Stomach (tissue), 19 donors: ENCODE measurements around the gene AFAP1. TPM values are rescaled to one million over a fixed set of nuclear protein-coding genes. Genes with fewer than 3 reads are reported as not detected.
A peak's percentile ranks its signal among the peaks of the same experiment; 100 is the strongest.

Source experiments
- DNase-seq, 2 donors: peaks; one replicate each; pipeline versions ENCODE4 v3.0.0 to v3.0.0-alpha.2; 2013 to 2019
- H3K27ac ChIP-seq, 5 donors: fragments of 200-600 bp in 4 of 5; sonication (generic) in 4 of 5; one replicate each; pipeline ENCODE4 v1.5.1; 2013 to 2019; ENCODE audit warnings: mild to moderate bottlenecking in 1 of 5, moderate library complexity in 1 of 5
- H3K27me3 ChIP-seq, 3 donors: fragments of 200-600 bp; sonication (generic); one replicate each; pipeline ENCODE4 v1.5.1; 2017 to 2019; ENCODE audit warnings: mixed run types in 1 of 3
- H3K36me3 ChIP-seq, 4 donors: fragments of 200-600 bp; sonication (generic); 1 replicate in 3 of 4; 2 replicates in 1 of 4; pipeline ENCODE4 v1.5.1; 2016 to 2019
- H3K4me1 ChIP-seq, 4 donors: fragments of 200-600 bp; sonication (generic); one replicate each; pipeline ENCODE4 v1.5.1; 2016 to 2019
- H3K4me3 ChIP-seq, 4 donors: fragments of 200-600 bp; sonication (generic) in 3 of 4; one replicate each; pipeline ENCODE4 v1.5.1; 2016 to 2019; ENCODE audit warnings: mild to moderate bottlenecking in 1 of 4
- H3K9me3 ChIP-seq, 4 donors: fragments of 200-600 bp; sonication (generic); one replicate each; pipeline ENCODE4 v1.5.1; 2016 to 2019
- CTCF ChIP-seq, 7 experiments: fragments of 450-650 bp in 4 of 7; fragments of 200-600 bp in 3 of 7; sonication (generic) in 3 of 7; IDR thresholded peaks; one replicate each; pipeline ENCODE4 v1.5.1; 2016 to 2019; ENCODE audit warnings: antibody characterized with exemption in 7 of 7, control low read depth in 2 of 7, mild to moderate bottlenecking in 1 of 7
- EP300 ChIP-seq: sonication (generic); formaldehyde crosslinking; IDR thresholded peaks from one replicate; pipeline ENCODE4 v1.6.1; 2017; ENCODE audit warnings: antibody characterized with exemption
- POLR2A ChIP-seq, 4 donors: fragments of 450-650 bp; IDR thresholded peaks; one replicate each; pipeline ENCODE4 v1.6.1; 2016; ENCODE audit warnings: antibody characterized with exemption in 4 of 4, control low read depth in 2 of 4, mild to moderate bottlenecking in 1 of 4, moderate library complexity in 1 of 4
- POLR2AphosphoS5 ChIP-seq, 3 donors: sonication (generic); formaldehyde crosslinking; IDR thresholded peaks; one replicate each; pipeline ENCODE4 v1.6.1; 2016; ENCODE audit warnings: antibody characterized with exemption in 3 of 3
- WGBS, 5 donors: extraction: QIAGEN DNeasy Blood & Tissue Kit in 3 of 5; methylation state at CpG; one replicate each; pipeline versions ENCODE4 v1.1.5 to v1.1.7; 2013 to 2018; 5-methylcytosine and 5-hydroxymethylcytosine counted together
- intact Hi-C: fragments of 100-400 bp; cut with DNase I; formaldehyde crosslinking; loops from one replicate; pipeline ENCODE4 v1.15.1; 2023; ENCODE audit warnings: low total_unique reads
- long read RNA-seq, 10 donors: transcript quantifications; one replicate each; lab custom pipeline, GENCODE V29; 2026
- polyA plus RNA-seq, 3 donors: library from polyadenylated mRNA; stranded (reverse); fragments of 200-250 nt; gene quantifications; one replicate each; pipeline ENCODE4 v1.2.3, GENCODE V29; 2013
- total RNA-seq, 5 donors: library from RNA; depleted of rRNA; stranded (reverse); fragments of >200 nt; gene quantifications; one replicate each; pipeline versions ENCODE4 v1.1.0 to v1.2.3, GENCODE V29; 2014 to 2016
- donor health status: healthy with polysubstance abuse.
- donor health status: Bipolar disorder and iron deficiency.
- donor health status: healthy.

The AFAP1 gene, protein sequence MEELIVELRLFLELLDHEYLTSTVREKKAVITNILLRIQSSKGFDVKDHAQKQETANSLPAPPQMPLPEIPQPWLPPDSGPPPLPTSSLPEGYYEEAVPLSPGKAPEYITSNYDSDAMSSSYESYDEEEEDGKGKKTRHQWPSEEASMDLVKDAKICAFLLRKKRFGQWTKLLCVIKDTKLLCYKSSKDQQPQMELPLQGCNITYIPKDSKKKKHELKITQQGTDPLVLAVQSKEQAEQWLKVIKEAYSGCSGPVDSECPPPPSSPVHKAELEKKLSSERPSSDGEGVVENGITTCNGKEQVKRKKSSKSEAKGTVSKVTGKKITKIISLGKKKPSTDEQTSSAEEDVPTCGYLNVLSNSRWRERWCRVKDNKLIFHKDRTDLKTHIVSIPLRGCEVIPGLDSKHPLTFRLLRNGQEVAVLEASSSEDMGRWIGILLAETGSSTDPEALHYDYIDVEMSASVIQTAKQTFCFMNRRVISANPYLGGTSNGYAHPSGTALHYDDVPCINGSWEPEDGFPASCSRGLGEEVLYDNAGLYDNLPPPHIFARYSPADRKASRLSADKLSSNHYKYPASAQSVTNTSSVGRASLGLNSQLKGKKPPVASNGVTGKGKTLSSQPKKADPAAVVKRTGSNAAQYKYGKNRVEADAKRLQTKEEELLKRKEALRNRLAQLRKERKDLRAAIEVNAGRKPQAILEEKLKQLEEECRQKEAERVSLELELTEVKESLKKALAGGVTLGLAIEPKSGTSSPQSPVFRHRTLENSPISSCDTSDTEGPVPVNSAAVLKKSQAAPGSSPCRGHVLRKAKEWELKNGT
- 10 to 100 TPM in 4 of 5 donors, 1 to 10 TPM in 1; 7.6 to 88.9 (median 22.2) TPM for total RNA-seq
- polyA plus RNA-seq: 1 to 10 TPM; 4.1 to 5.4 (median 5.3) TPM
- long read RNA-seq, donor 1: 0 reads
- long read RNA-seq, donor 2, full-length matches to known transcripts: 3 of 3 reads
- long read RNA-seq, donor 2, partial matches to known transcripts: 0 of 3 reads
- long read RNA-seq, donor 2, other reads (novel, unspliced or antisense): 0 of 3 reads
- long read RNA-seq, donor 3, full-length matches to known transcripts: 1 of 1 reads
- long read RNA-seq, donor 3, partial matches to known transcripts: 0 of 1 reads
- long read RNA-seq, donor 3, other reads (novel, unspliced or antisense): 0 of 1 reads
- long read RNA-seq, donor 4: 0 reads
- long read RNA-seq, donor 5, full-length matches to known transcripts: 4 of 4 reads
- long read RNA-seq, donor 5, partial matches to known transcripts: 0 of 4 reads
- long read RNA-seq, donor 5, other reads (novel, unspliced or antisense): 0 of 4 reads
- long read RNA-seq, donor 6: 0 reads
- long read RNA-seq, donor 7, full-length matches to known transcripts: 1 of 1 reads
- long read RNA-seq, donor 7, partial matches to known transcripts: 0 of 1 reads
- long read RNA-seq, donor 7, other reads (novel, unspliced or antisense): 0 of 1 reads
- long read RNA-seq, donor 8, full-length matches to known transcripts: 1 of 1 reads
- long read RNA-seq, donor 8, partial matches to known transcripts: 0 of 1 reads
- long read RNA-seq, donor 8, other reads (novel, unspliced or antisense): 0 of 1 reads
- long read RNA-seq, donor 9: 0 reads
- long read RNA-seq, donor 10, full-length matches to known transcripts: 1 of 1 reads
- long read RNA-seq, donor 10, partial matches to known transcripts: 0 of 1 reads
- long read RNA-seq, donor 10, other reads (novel, unspliced or antisense): 0 of 1 reads

- intact Hi-C loops: no loop called here
- TF ChIP-seq POLR2AphosphoS5 (IDR thresholded peaks at IDR 0.05) (peak; percentile 47 to 84 (median 79)), EP300 (no peak), CTCF (IDR thresholded peaks at IDR 0.05) (no peak)
- DNase-seq: peak; percentile 89 to 97
- Histone ChIP-seq H3K4me1 (peaks cover 12 to 37% (median 24%) of the 10 kb centered on the region in 4 donors), H3K9me3 (no peaks in the 10 kb centered on the region), H3K36me3 (no peaks in the 10 kb centered on the region), H3K4me3 (peak within 1 kb of the TSS; percentile 56 to 94 (median 82)), H3K27ac (peak within 1 kb of the TSS; percentile 88 to 96 (median 93)), H3K27me3 (peaks cover 0 to 8% (median 6%) of the 10 kb centered on the region in 3 donors)
- WGBS, 5 donors: 0 to 1% (median 1%) methylated on average over 4 to 96 of the region's 96 CpGs
Observed at GRCh38 chr4:7939377-7940108, at the start of gene AFAP1. Gene AFAP1, minus strand, starts transcription at chr4:7939861. Its CDS starts 67,783 bp downstream, at chr4:7872078.

GRCh38 chr4:7988437-7988836, 48.8 kb upstream of the AFAP1 start:
- Histone ChIP-seq H3K9me3 (peaks cover 0 to 4% (median 0%) of the 10 kb centered on the region in 4 donors), H3K4me3 (no peak overlapping the region), H3K27me3 (no peaks in the 10 kb centered on the region), H3K27ac (no peak overlapping the region), H3K36me3 (no peaks in the 10 kb centered on the region), H3K4me1 (peaks cover 0 to 16% (median 9%) of the 10 kb centered on the region in 4 donors)
- intact Hi-C loops: loop anchor here (5.0 kb wide), 1 partner anchor 186 kb away; no protein-coding TSS in a partner anchor
- WGBS, 5 donors: 51 to 82% (median 59%) methylated on average over 1 of the region's 1 CpG
- no peak for DNase-seq
- no peak for TF ChIP-seq POLR2AphosphoS5 (IDR thresholded peaks at IDR 0.05)
- TF ChIP-seq EP300: no peak
- no peak for TF ChIP-seq CTCF (IDR thresholded peaks at IDR 0.05)
- no peak for TF ChIP-seq POLR2A (IDR thresholded peaks at IDR 0.05)

DNA sequence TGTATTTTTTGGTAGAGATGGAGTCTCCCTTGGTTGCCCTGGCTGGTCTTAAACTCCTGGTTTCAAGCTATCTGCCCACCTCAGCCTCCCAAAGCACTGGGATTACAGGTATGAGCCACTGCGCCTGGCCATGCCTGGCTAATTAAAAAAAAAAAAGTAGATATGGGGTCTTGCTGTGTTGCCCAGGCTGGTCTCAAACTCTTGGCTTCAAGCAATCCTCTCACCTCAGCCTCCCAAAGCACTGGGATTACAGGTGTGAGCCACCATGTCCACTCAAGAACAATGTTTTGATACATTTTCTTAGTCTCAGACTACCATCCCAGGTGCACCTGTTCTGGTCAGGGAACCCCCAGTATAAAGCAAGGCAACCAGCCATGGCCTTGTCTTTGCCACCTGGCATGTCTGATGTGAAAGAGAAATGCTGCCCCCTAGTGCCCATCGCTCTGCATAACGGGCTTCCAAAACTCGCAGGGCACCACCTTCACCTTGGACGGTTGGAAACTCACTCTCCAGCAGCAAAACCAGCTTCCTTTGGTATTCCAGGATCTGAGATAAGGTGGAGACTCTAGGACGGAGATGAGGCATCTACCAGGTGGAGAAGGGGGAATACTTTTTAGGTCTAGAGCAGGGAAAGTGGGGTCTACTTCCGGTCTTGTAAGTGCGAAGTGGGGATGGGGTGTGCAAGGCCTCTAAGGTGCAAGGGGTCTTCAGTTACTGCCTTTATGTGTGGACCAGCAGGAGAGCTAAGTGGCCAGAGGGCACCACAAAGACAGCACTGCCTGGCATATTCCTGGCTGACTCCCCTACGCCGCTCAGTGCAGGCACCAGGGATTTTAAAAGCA, 47.7 kb upstream of the AFAP1 start:
- TF ChIP-seq CTCF (IDR thresholded peaks at IDR 0.05) (peak in 5 of 7 experiments; percentile 70 to 87 (median 79)), POLR2AphosphoS5 (IDR thresholded peaks at IDR 0.05) (peak in 1 of 3 donors; percentile 30), POLR2A (IDR thresholded peaks at IDR 0.05) (no peak), EP300 (no peak)
- Histone ChIP-seq H3K9me3 (peaks cover 0 to 4% (median 0%) of the 10 kb centered on the region in 4 donors), H3K4me1 (peaks cover 0 to 16% (median 9%) of the 10 kb centered on the region in 4 donors), H3K27ac (no peak overlapping the region), H3K4me3 (no peak overlapping the region), H3K27me3 (no peaks in the 10 kb centered on the region), H3K36me3 (no peaks in the 10 kb centered on the region)
- intact Hi-C loops: loop anchor here (5.0 kb wide), 1 partner anchor 185 kb away; no protein-coding TSS in a partner anchor
- DNase-seq: peak; percentile 81 to 87
- WGBS, 5 donors: 48 to 54% (median 49%) methylated on average over 10 of the region's 10 CpGs
